Kidney (tissue), 14 donors: ENCODE data around the gene STAP2. TPM values are rescaled to one million over a fixed set of nuclear protein-coding genes. Genes with fewer than 3 reads are reported as not detected.
A peak's percentile ranks its signal among the peaks of the same experiment; 100 is the strongest.

Experiments
- DNase-seq, 5 donors: peaks; one replicate each; pipeline ENCODE4 v3.0.0-alpha.2; 2013 to 2020
- FAIRE-seq: peaks from 2 replicates; lab custom pipeline; 2012; peaks lifted over from hg19 to GRCh38; lab: Jason Lieb, UNC
- H3K27ac ChIP-seq, 2 donors: one replicate each; pipeline ENCODE4 v1.7.0; 2013; ENCODE audit warnings: low read depth in 2 of 2, low read length in 2 of 2, inconsistent platforms in 1 of 2
- H3K27me3 ChIP-seq: one replicate; pipeline ENCODE4 v1.7.1; 2013; ENCODE audit warnings: low read length, inconsistent platforms; ENCODE audit not compliant: control insufficient read depth, insufficient read depth
- H3K36me3 ChIP-seq, 3 donors: one replicate each; pipeline versions ENCODE4 v1.7.0 to v1.7.1; 2013; ENCODE audit warnings: low read length in 3 of 3, control low read depth in 1 of 3, inconsistent platforms in 1 of 3; ENCODE audit not compliant: insufficient read depth in 3 of 3, control insufficient read depth in 2 of 3
- H3K4me1 ChIP-seq, 3 donors: one replicate each; pipeline versions ENCODE4 v1.7.0 to v1.7.1; 2013; ENCODE audit warnings: low read length in 3 of 3, inconsistent platforms in 1 of 3, low read depth in 1 of 3; ENCODE audit not compliant: control insufficient read depth in 2 of 3, insufficient read depth in 2 of 3
- H3K4me3 ChIP-seq, 3 donors: one replicate each; pipeline versions ENCODE4 v1.7.0 to v1.8.1; 2013; ENCODE audit warnings: low read length in 3 of 3, control low read depth in 1 of 3, inconsistent platforms in 1 of 3
- H3K9ac ChIP-seq, 3 donors: one replicate each; pipeline versions ENCODE4 v1.7.0 to v1.7.1; 2013; ENCODE audit warnings: low read length in 3 of 3, control low read depth in 1 of 3, inconsistent platforms in 1 of 3
- H3K9me3 ChIP-seq, 3 donors: one replicate each; pipeline versions ENCODE4 v1.7.0 to v1.7.1; 2013; ENCODE audit warnings: low read length in 3 of 3, control low read depth in 1 of 3, inconsistent platforms in 1 of 3; ENCODE audit not compliant: control insufficient read depth in 2 of 3, insufficient read depth in 1 of 3
- intact Hi-C: fragments of 100-400 bp; cut with DNase I; formaldehyde crosslinking; loops from one replicate; pipeline ENCODE4 v1.11.1; 2022
- polyA plus RNA-seq: library from polyadenylated mRNA; stranded (reverse); fragments of 350-450 nt; fragmentation: Illumina TruSeq; extraction: RNeasy Lipid Tissue Mini Kit (QIAGEN cat#74804); gene quantifications from one replicate; pipeline ENCODE4 v1.2.3, GENCODE V29; 2014; ENCODE audit warnings: low read depth, low replicate concordance; ENCODE audit not compliant: insufficient read depth
- total RNA-seq: library from RNA; stranded (reverse); fragmentation: NEBNext Ultra II Directional; extraction: Animal tissue kit (Norgen Biotek cat#: 25700); gene quantifications from one replicate; pipeline ENCODE4 v1.2.1, GENCODE V29; 2021
- TF ChIP-seq, protein P1 (sequence below): IDR thresholded peaks from 3 replicates; pipeline ENCODE4 v1.5.1; 2012; ENCODE audit warnings: mild to moderate bottlenecking, moderate library complexity, borderline replicate concordance; ENCODE audit not compliant: insufficient read depth; ENCODE audit errors: extremely low read depth
- donor health status: control.
- donor health status: control.
- donor health status: control.
- donor health status: control.
- donor health status: control.
- donor health status: DM: yes; HTN: yes; CAD: no.
- donor health status: Normal renal cell carcinoma (clear cell type).

The STAP2 gene
- total and polyA plus RNA-seq, 2 donors from 2014 or later = 32.3 to 61.5 TPM

DNA sequence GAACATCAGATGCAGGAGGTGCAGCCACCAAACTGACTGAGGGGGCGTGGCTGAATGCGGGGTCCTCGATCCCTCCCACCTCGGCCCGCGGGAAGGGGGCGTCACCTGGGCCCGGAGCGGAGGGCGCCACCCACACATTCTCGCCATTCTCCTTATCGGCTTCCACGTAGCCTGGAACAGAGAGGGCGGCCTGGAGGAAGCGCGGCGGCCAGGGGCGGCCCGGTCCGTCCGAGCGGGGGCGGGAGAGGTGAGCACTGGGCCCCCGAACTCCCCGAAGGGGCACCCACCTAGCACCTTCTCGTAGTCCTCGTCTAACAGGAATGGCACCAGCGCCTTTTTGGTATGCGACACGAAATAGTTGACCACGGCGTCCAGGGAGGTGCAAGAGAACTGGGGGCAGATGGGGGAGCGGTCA is 11.8 kb downstream of the STAP2 start:
- intact Hi-C loops = no loop called here
- Histone ChIP-seq H3K9me3 (no peaks in the 10 kb centered on the region), H3K4me1 (peaks cover 0 to 10% (median 0%) of the 10 kb centered on the region in 3 donors), H3K36me3 (no peaks in the 10 kb centered on the region), H3K27me3 (no peaks in the 10 kb centered on the region), H3K4me3 (no peak overlapping the region), H3K9ac (no peak overlapping the region), H3K27ac (no peak overlapping the region)
- DNase-seq (peak in 4 of 5 donors; percentile 44 to 85 (median 58)), FAIRE-seq (no peak)
- TF ChIP-seq, protein P1, sequence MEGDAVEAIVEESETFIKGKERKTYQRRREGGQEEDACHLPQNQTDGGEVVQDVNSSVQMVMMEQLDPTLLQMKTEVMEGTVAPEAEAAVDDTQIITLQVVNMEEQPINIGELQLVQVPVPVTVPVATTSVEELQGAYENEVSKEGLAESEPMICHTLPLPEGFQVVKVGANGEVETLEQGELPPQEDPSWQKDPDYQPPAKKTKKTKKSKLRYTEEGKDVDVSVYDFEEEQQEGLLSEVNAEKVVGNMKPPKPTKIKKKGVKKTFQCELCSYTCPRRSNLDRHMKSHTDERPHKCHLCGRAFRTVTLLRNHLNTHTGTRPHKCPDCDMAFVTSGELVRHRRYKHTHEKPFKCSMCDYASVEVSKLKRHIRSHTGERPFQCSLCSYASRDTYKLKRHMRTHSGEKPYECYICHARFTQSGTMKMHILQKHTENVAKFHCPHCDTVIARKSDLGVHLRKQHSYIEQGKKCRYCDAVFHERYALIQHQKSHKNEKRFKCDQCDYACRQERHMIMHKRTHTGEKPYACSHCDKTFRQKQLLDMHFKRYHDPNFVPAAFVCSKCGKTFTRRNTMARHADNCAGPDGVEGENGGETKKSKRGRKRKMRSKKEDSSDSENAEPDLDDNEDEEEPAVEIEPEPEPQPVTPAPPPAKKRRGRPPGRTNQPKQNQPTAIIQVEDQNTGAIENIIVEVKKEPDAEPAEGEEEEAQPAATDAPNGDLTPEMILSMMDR = no peak

DNA sequence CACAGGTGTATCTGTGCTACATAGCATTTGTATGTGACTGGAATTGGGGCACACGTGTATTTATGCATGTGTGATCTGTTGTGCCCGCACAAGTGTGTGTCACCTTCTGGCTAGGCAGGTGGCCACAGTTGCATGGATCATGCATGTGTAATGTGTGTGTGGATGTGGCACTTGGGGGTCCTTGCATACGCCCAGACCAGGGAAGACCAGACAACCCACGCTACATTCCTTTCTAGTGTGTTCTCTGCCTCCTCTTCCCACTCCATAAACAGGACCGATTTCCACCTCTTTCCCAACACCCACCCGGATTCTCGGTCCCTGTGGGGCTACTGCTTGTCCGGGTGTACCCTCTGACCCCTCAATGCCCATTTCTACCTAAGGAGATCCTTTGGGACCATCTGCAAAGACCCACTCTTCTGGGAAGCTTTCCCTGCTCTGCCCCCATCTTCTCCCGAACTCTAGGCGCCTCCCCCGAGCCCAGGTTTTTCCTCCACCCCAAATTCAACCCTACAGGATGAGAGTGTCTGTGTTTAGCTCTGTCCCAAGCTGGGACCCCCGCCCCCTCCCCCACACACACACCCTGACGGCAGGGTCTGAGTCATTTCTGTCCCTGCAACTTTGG is 12.3 kb downstream of the STAP2 start:
- Histone ChIP-seq H3K27ac (no peak overlapping the region), H3K4me3 (no peak overlapping the region), H3K4me1 (peaks cover 0 to 10% (median 0%) of the 10 kb centered on the region in 3 donors), H3K27me3 (no peaks in the 10 kb centered on the region), H3K9me3 (no peaks in the 10 kb centered on the region), H3K9ac (no peak overlapping the region), H3K36me3 (no peaks in the 10 kb centered on the region)
- intact Hi-C loops = no loop called here
- no peak for FAIRE-seq
- no peak for DNase-seq
- TF ChIP-seq, protein P1 = no peak

DNA sequence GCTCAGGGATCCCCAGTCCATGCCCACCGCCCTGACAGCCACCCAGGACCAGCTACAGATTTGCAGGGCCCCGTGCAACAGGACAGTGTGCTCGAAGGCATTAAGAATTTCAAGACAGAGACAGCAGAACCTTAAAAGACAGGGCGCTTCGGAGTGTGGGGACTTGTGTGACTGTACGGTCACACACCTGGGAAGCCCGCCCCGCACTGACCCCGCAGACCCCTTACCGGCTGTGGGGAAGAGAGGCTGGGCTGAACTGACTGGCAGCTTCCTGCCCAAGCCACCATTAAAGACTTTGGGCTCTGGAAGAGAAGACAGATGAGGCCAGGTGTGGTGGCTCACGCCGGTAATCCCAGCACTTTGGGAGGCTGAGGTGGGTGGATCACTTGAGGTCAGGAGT is 14.4 kb downstream of the STAP2 start:
- H3K27me3 ChIP-seq = no peaks in the 10 kb centered on the region
- peaks cover 0 to 10% (median 0%) of the 10 kb centered on the region in 3 donors for H3K4me1 ChIP-seq
- no peaks in the 10 kb centered on the region for H3K36me3 ChIP-seq
- intact Hi-C loops = no loop called here
- no peak overlapping the region for H3K27ac ChIP-seq
- FAIRE-seq (no peak), DNase-seq (no peak)
- TF ChIP-seq, protein P1 = no peak
- no peak overlapping the region for H3K4me3 ChIP-seq
- no peaks in the 10 kb centered on the region for H3K9me3 ChIP-seq
- H3K9ac ChIP-seq = no peak overlapping the region
